ENCODE data around the gene NEDD4.

NEDD4 gene

GRCh38 chr15:55816017-55816416 lies 177.4 kb downstream of the NEDD4 start:
- no peak for TF ChIP-seq FOXP2 (optimal IDR thresholded peaks at IDR 0.05; ENCODE audit: borderline replicate concordance, extremely low read depth, extremely low read length, insufficient read depth)
- no peak for TF ChIP-seq TAF1 (IDR thresholded peaks at IDR 0.05; ENCODE audit: borderline replicate concordance, insufficient read depth, low read length)
- TF ChIP-seq SIN3A (IDR thresholded peaks at IDR 0.05; ENCODE audit: borderline replicate concordance, insufficient read depth, low read length) = no peak
- TF ChIP-seq POLR2AphosphoS5 (IDR thresholded peaks at IDR 0.05; ENCODE audit: low read depth, low read length) = no peak
- TF ChIP-seq REST (IDR thresholded peaks at IDR 0.05; ENCODE audit: insufficient read depth in 1 of 2, low read depth in 2 of 2, low read length in 2 of 2) = no peak

- no peak for TF ChIP-seq SIN3A (IDR thresholded peaks at IDR 0.05; ENCODE audit: borderline replicate concordance, insufficient read depth, low read length)
These were observed 190.6 kb downstream of the NEDD4 start for GRCh38 chr15:55802600-55803376.

DNA sequence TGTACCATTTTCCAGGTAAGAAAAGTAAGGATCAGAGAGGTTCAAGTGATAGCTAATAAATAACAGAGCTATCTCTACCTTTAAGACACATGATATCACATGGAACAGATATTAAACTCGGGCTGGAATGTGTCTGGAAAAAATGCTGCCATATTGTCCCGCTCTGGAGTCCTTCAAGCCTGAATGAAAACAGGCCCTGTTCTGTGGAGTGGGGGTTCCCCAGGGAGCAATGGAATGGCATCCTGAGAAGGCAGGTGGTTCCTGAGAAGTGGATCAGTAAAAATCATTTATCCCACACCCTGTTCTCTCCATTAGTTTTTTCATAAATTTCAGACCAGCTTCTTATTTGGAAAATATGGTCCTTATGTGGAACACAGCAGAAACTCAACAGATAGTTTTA lies 193.2 kb downstream of the NEDD4 start:
- TF ChIP-seq TAF1 (IDR thresholded peaks at IDR 0.05; ENCODE audit: borderline replicate concordance, insufficient read depth, low read length) (no peak), POLR2AphosphoS5 (IDR thresholded peaks at IDR 0.05; ENCODE audit: low read depth, low read length) (no peak), SIN3A (IDR thresholded peaks at IDR 0.05; ENCODE audit: borderline replicate concordance, insufficient read depth, low read length) (no peak), FOXP2 (optimal IDR thresholded peaks at IDR 0.05; ENCODE audit: borderline replicate concordance, extremely low read depth, extremely low read length, insufficient read depth) (no peak), REST (IDR thresholded peaks at IDR 0.05; ENCODE audit: insufficient read depth in 1 of 2, low read depth in 2 of 2, low read length in 2 of 2) (no peak)

DNA sequence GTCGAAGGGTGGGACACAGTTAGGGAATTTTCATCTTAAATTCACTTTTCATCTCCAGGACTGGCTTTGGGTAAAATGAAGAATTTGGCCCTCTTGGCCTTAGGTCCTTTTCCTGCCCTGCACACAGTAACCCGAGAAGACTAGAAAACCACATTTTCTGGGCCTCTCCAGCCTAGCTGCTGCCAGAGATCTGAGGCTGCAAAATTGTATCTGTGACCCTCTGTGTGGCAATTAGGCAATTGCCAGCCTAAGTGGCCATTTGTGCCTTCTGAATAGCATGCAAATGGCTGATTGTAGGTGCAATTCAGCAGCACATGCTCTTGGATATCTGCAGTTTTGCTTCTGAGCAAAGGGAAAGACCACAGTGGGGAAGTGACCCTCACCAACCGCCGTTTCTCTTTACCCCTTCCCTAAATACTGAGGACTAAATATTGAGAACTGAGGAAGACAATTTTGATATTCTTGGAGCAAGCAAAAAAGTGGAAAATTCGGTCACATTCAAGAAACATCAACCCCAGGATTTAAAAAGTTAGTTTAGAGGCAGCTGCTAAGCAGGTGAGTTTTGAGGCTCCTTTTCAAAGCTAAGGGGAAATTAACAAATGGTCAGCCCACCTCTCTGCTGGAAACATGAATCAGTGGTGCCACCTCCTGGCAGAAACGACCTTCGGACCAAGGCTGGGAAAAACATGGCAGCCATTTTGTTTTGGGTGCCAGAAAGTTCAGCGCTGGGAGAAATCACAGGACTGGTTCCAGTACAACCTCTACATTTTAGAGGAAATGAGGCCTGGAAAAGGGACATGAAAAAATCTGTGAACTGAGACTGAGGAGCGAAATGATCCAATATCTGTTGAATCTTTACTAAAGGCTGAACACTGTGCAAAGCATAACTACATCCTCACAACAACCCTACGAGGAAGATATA lies 193.9 kb downstream of the NEDD4 start:
- TF ChIP-seq SIN3A (IDR thresholded peaks at IDR 0.05; ENCODE audit: borderline replicate concordance, insufficient read depth, low read length) (no peak), FOXP2 (optimal IDR thresholded peaks at IDR 0.05; ENCODE audit: borderline replicate concordance, extremely low read depth, extremely low read length, insufficient read depth) (no peak), POLR2AphosphoS5 (IDR thresholded peaks at IDR 0.05; ENCODE audit: low read depth, low read length) (no peak), TAF1 (IDR thresholded peaks at IDR 0.05; ENCODE audit: borderline replicate concordance, insufficient read depth, low read length) (no peak), REST (IDR thresholded peaks at IDR 0.05; ENCODE audit: insufficient read depth in 1 of 2, low read depth in 2 of 2, low read length in 2 of 2) (no peak)

GRCh38 chr15:55796321-55796965 lies 197.0 kb downstream of the NEDD4 start:
- TF ChIP-seq REST (IDR thresholded peaks at IDR 0.05; ENCODE audit: insufficient read depth in 1 of 2, low read depth in 2 of 2, low read length in 2 of 2) = no peak
- TF ChIP-seq POLR2AphosphoS5 (IDR thresholded peaks at IDR 0.05; ENCODE audit: low read depth, low read length) = no peak
- no peak for TF ChIP-seq FOXP2 (optimal IDR thresholded peaks at IDR 0.05; ENCODE audit: borderline replicate concordance, extremely low read depth, extremely low read length, insufficient read depth)
- TF ChIP-seq TAF1 (IDR thresholded peaks at IDR 0.05; ENCODE audit: borderline replicate concordance, insufficient read depth, low read length) = no peak
- no peak for TF ChIP-seq SIN3A (IDR thresholded peaks at IDR 0.05; ENCODE audit: borderline replicate concordance, insufficient read depth, low read length)

Measured in PFSK-1 (cell line).